ENCODE measurements around the gene MIOX.

The MIOX gene

DNA sequence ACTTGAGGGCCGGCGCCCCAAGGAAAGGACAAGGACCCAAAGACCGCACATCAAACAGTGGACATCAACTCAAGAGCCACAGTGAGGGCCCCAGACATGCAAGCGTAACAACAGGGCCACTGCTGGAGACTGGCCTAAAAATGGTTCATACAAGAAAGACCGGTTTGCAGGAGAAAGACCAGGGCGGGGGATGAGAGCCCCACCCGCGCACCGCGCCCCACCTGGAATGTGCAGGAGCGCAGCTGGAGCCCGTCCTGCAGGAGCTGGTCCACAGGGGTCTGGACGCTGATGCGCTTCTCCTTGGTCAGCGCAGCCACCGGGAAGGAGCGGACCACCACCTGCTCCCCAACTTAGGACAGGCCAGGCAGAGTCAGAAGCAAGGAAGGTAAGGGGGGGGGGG is 25.7 kb upstream of the MIOX start:
- Histone ChIP-seq H3K4me3 (ENCODE audit: low read length) (no peak overlapping the region), H3K79me2 (ENCODE audit: control insufficient read depth, low read length) (peaks cover 18% of the 10 kb centered on the region), H3K27me3 (ENCODE audit: control insufficient read depth, low read length) (no peaks in the 10 kb centered on the region), H3K9me2 (replicated peaks; ENCODE audit: control insufficient read depth, low read length) (no peaks in the 10 kb centered on the region), H3K9me3 (ENCODE audit: control insufficient read depth, insufficient read depth, low read length) (no peaks in the 10 kb centered on the region), H3K4me1 (ENCODE audit: control insufficient read depth, low read length) (no peaks in the 10 kb centered on the region), H3K4me2 (ENCODE audit: low read length) (no peak overlapping the region), H4K20me1 (ENCODE audit: control insufficient read depth, insufficient read depth, low read depth, low read length) (no peaks in the 10 kb centered on the region), H3K27ac (ENCODE audit: low read depth, low read length) (no peak overlapping the region), H3F3A (ENCODE audit: control insufficient read depth, insufficient read depth) (no peaks in the 10 kb centered on the region), H3K36me3 (ENCODE audit: control insufficient read depth, low read length) (peaks cover 95% of the 10 kb centered on the region)
- no peak for TF ChIP-seq EZH2phosphoT487 (IDR thresholded peaks at IDR 0.05; ENCODE audit: borderline replicate concordance, low read length)
- TF ChIP-seq, protein P1, sequence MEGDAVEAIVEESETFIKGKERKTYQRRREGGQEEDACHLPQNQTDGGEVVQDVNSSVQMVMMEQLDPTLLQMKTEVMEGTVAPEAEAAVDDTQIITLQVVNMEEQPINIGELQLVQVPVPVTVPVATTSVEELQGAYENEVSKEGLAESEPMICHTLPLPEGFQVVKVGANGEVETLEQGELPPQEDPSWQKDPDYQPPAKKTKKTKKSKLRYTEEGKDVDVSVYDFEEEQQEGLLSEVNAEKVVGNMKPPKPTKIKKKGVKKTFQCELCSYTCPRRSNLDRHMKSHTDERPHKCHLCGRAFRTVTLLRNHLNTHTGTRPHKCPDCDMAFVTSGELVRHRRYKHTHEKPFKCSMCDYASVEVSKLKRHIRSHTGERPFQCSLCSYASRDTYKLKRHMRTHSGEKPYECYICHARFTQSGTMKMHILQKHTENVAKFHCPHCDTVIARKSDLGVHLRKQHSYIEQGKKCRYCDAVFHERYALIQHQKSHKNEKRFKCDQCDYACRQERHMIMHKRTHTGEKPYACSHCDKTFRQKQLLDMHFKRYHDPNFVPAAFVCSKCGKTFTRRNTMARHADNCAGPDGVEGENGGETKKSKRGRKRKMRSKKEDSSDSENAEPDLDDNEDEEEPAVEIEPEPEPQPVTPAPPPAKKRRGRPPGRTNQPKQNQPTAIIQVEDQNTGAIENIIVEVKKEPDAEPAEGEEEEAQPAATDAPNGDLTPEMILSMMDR (IDR thresholded peaks at IDR 0.05; ENCODE audit: low read depth, low read length, poor library complexity, severe bottlenecking): no peak

DNA sequence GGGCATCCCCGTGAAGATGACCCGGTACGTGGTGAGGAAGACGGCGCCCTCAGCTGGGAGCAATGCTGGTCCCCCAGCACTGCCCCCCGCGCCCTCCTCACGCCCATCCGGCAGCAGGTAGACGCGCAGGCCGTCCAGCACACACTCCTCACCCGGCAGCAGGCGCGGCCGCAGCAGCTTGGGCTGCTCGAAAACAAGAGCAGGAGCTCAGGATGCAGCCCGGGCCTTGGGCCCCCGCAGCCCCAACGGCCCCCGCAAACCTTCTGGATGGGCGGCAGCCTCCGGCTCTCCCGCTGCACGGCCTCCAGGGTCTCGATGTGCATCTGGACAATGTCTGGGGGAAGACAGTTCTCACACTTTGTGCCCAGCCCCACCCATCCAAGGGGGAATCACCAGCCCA is 25.1 kb upstream of the MIOX start:
- H3K4me1 ChIP-seq (ENCODE audit: control insufficient read depth, low read length): no peaks in the 10 kb centered on the region
- H3K9me3 ChIP-seq (ENCODE audit: control insufficient read depth, insufficient read depth, low read length): no peaks in the 10 kb centered on the region
- H3K27me3 ChIP-seq (ENCODE audit: control insufficient read depth, low read length): no peaks in the 10 kb centered on the region
- TF ChIP-seq, protein P1 (IDR thresholded peaks at IDR 0.05; ENCODE audit: low read depth, low read length, poor library complexity, severe bottlenecking): no peak
- TF ChIP-seq EZH2phosphoT487 (IDR thresholded peaks at IDR 0.05; ENCODE audit: borderline replicate concordance, low read length): no peak
- no peaks in the 10 kb centered on the region for H3K9me2 ChIP-seq (replicated peaks; ENCODE audit: control insufficient read depth, low read length)
- no peaks in the 10 kb centered on the region for H4K20me1 ChIP-seq (ENCODE audit: control insufficient read depth, insufficient read depth, low read depth, low read length)
- H3K79me2 ChIP-seq (ENCODE audit: control insufficient read depth, low read length): peaks cover 22% of the 10 kb centered on the region
- H3K27ac ChIP-seq (ENCODE audit: low read depth, low read length): no peak overlapping the region
- H3F3A ChIP-seq (ENCODE audit: control insufficient read depth, insufficient read depth): no peaks in the 10 kb centered on the region
- peaks cover 97% of the 10 kb centered on the region for H3K36me3 ChIP-seq (ENCODE audit: control insufficient read depth, low read length)
- no peak overlapping the region for H3K4me2 ChIP-seq (ENCODE audit: low read length)
- H3K4me3 ChIP-seq (ENCODE audit: low read length): no peak overlapping the region

DNA sequence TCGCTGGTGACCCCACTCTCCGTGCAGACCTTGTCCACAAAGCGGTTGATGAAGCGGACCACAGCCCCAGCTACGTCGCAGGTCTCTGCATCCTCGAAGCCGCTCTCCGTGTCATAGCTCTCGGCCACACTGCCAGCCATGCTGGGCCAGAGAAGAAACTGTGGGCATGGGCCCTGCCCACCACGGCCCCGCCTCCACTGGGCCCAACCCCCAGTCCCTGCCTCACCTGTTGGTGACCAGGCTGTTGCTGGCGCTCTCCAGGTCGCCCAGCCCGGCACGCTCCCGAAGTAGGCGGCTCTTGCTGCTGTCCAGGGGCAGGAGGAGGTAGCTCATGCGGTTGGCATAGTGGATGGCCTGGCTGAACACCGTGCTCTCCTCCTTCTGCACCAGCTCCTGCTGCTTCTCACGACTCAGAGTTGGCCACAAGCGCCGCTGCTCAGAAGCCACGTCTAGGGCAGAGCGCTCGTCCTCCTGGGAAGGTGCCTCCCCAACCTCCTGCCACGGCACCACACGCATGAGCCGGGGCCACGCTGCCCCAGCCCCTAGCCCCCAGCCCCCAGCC is 24.6 kb upstream of the MIOX start:
- Histone ChIP-seq H3K27me3 (ENCODE audit: control insufficient read depth, low read length) (no peaks in the 10 kb centered on the region), H3K27ac (ENCODE audit: low read depth, low read length) (no peak overlapping the region), H4K20me1 (ENCODE audit: control insufficient read depth, insufficient read depth, low read depth, low read length) (no peaks in the 10 kb centered on the region), H3K79me2 (ENCODE audit: control insufficient read depth, low read length) (peaks cover 27% of the 10 kb centered on the region), H3K9me3 (ENCODE audit: control insufficient read depth, insufficient read depth, low read length) (no peaks in the 10 kb centered on the region), H3K9me2 (replicated peaks; ENCODE audit: control insufficient read depth, low read length) (no peaks in the 10 kb centered on the region), H3K4me3 (ENCODE audit: low read length) (no peak overlapping the region), H3F3A (ENCODE audit: control insufficient read depth, insufficient read depth) (no peaks in the 10 kb centered on the region), H3K36me3 (ENCODE audit: control insufficient read depth, low read length) (peaks cover 97% of the 10 kb centered on the region), H3K4me1 (ENCODE audit: control insufficient read depth, low read length) (no peaks in the 10 kb centered on the region), H3K4me2 (ENCODE audit: low read length) (no peak overlapping the region)
- no peak for TF ChIP-seq EZH2phosphoT487 (IDR thresholded peaks at IDR 0.05; ENCODE audit: borderline replicate concordance, low read length)
- TF ChIP-seq, protein P1 (IDR thresholded peaks at IDR 0.05; ENCODE audit: low read depth, low read length, poor library complexity, severe bottlenecking): no peak
